GM21786 (cell line): ENCODE data around the gene ANKLE2.
"Not testable (repeated sequence)": the region's sequence is repeated elsewhere in the genome, so short reads cannot be mapped to it uniquely, and the experiment has no call there.

Source experiments
- ATAC-seq: cut with Tn5 transposase; IDR thresholded peaks from one replicate; pipeline ENCODE4 v1.9.1; 2021; ENCODE audit not compliant: unreplicated experiment

The ANKLE2 gene

GRCh38 chr12:132761032-132761920 is at the start of gene ANKLE2:
TSS of gene ANKLE2 (minus strand) at chr12:132761832. CDS start at chr12:132761798, 34 bp downstream.
- ATAC-seq = peak; percentile 21

- ATAC-seq = not testable (repeated sequence)
These were observed 47.8 kb upstream of the ANKLE2 start for GRCh38 chr12:132809391-132809790.

- ATAC-seq = no peak
These were observed 45.9 kb upstream of the ANKLE2 start for GRCh38 chr12:132807295-132808092.

GRCh38 chr12:132806857-132807256 is 45.2 kb upstream of the ANKLE2 start:
- ATAC-seq = no peak

- no peak for ATAC-seq
These were observed 42.8 kb upstream of the ANKLE2 start for GRCh38 chr12:132804426-132804861.

GRCh38 chr12:132803888-132804287 is 42.3 kb upstream of the ANKLE2 start:
- ATAC-seq = no peak

- ATAC-seq = no peak
These were observed 41.5 kb upstream of the ANKLE2 start for GRCh38 chr12:132803125-132803524.

- ATAC-seq = no peak
These were observed 40.1 kb upstream of the ANKLE2 start for GRCh38 chr12:132801741-132802140.

GRCh38 chr12:132798836-132799235 is 37.2 kb upstream of the ANKLE2 start:
- no peak for ATAC-seq

- no peak for ATAC-seq
These were observed 36.4 kb upstream of the ANKLE2 start for GRCh38 chr12:132797820-132798570.

- ATAC-seq = no peak
These were observed 34.2 kb upstream of the ANKLE2 start for GRCh38 chr12:132795847-132796246.

- not testable (repeated sequence) for ATAC-seq
These were observed 30.3 kb upstream of the ANKLE2 start for GRCh38 chr12:132791940-132792339.

GRCh38 chr12:132789099-132789471 is 27.5 kb upstream of the ANKLE2 start:
- ATAC-seq = no peak

- no peak for ATAC-seq
These were observed 26.9 kb upstream of the ANKLE2 start for GRCh38 chr12:132788375-132789098.

GRCh38 chr12:132787877-132788276 is 26.2 kb upstream of the ANKLE2 start:
- ATAC-seq = no peak

GRCh38 chr12:132786192-132786591 is 24.6 kb upstream of the ANKLE2 start:
- ATAC-seq = no peak

- ATAC-seq = no peak
These were observed 22.9 kb upstream of the ANKLE2 start for GRCh38 chr12:132784580-132784979.

GRCh38 chr12:132783917-132784531 is 22.4 kb upstream of the ANKLE2 start:
- ATAC-seq = no peak

GRCh38 chr12:132781938-132782337 is 20.3 kb upstream of the ANKLE2 start:
- no peak for ATAC-seq

GRCh38 chr12:132779781-132780353 is 18.2 kb upstream of the ANKLE2 start:
- no peak for ATAC-seq
